Loucy (cell line): ENCODE data around the gene ABCF3.
"Not testable (repeated sequence)": the region's sequence is repeated elsewhere in the genome, so short reads cannot be mapped to it uniquely, and the experiment has no call there.

Experiments used
- H2AFZ ChIP-seq: fragments of 200-600 bp; sonication (generic); 2 replicates; pipeline ENCODE4 v1.6.0; 2016; ENCODE audit warnings: antibody characterized with exemption, mild to moderate bottlenecking, low read length, moderate library complexity
- H3F3A ChIP-seq: fragments of 200-600 bp; 2 replicates; pipeline ENCODE4 v1.6.0; 2016; ENCODE audit warnings: antibody characterized with exemption, low read depth, mild to moderate bottlenecking
- H3K27me3 ChIP-seq: fragments of 200-600 bp; sonication (generic); 2 replicates; pipeline ENCODE4 v1.6.1; 2014; ENCODE audit warnings: low read length, mild to moderate bottlenecking; ENCODE audit not compliant: insufficient read depth, poor library complexity, severe bottlenecking
- H3K36me3 ChIP-seq: fragments of 200-600 bp; sonication (generic); 2 replicates; pipeline ENCODE4 v1.6.1; 2016; ENCODE audit warnings: low read length; ENCODE audit not compliant: insufficient read depth
- H3K4me1 ChIP-seq: fragments of 200-600 bp; sonication (generic); 2 replicates; pipeline ENCODE4 v1.5.1; 2014; ENCODE audit warnings: low read length, mild to moderate bottlenecking; ENCODE audit not compliant: insufficient read depth, poor library complexity, severe bottlenecking
- H3K4me2 ChIP-seq: fragments of 200-600 bp; sonication (generic); 2 replicates; pipeline ENCODE4 v1.6.0; 2014; ENCODE audit warnings: antibody characterized with exemption, low read length, low read depth, mild to moderate bottlenecking; ENCODE audit not compliant: poor library complexity, severe bottlenecking
- H3K4me3 ChIP-seq: fragments of 200-600 bp; sonication (generic); 2 replicates; pipeline ENCODE4 v1.5.1; 2014; ENCODE audit warnings: low read length, mild to moderate bottlenecking, mixed read lengths; ENCODE audit not compliant: poor library complexity, severe bottlenecking
- H3K79me2 ChIP-seq: fragments of 200-600 bp; sonication (generic); 2 replicates; pipeline ENCODE4 v1.6.1; 2014; ENCODE audit warnings: low read length; ENCODE audit not compliant: insufficient read depth
- H3K9ac ChIP-seq: fragments of 200-600 bp; sonication (generic); 2 replicates; pipeline ENCODE4 v1.6.0; 2014; ENCODE audit warnings: mild to moderate bottlenecking, low read depth, low read length, moderate library complexity; ENCODE audit not compliant: poor library complexity, severe bottlenecking
- H3K9me2 ChIP-seq: fragments of 200-600 bp; sonication (generic); replicated peaks from 2 replicates; pipeline ENCODE4 v1.6.1; 2016; ENCODE audit warnings: low read depth, low read length, mixed read lengths
- H3K9me3 ChIP-seq: fragments of 200-600 bp; sonication (generic); 2 replicates; pipeline ENCODE4 v1.6.1; 2014; ENCODE audit warnings: mild to moderate bottlenecking, antibody characterized with exemption, low read length, low read depth; ENCODE audit not compliant: insufficient read depth
- H4K20me1 ChIP-seq: fragments of 200-600 bp; sonication (generic); 2 replicates; pipeline ENCODE4 v1.6.0; 2014; ENCODE audit warnings: antibody characterized with exemption, low read length, mild to moderate bottlenecking; ENCODE audit not compliant: insufficient read depth, poor library complexity, severe bottlenecking
- EZH2phosphoT487 ChIP-seq: fragments of 200-600 bp; IDR thresholded peaks from 2 replicates; pipeline ENCODE4 v1.6.1; 2018; ENCODE audit warnings: antibody characterized with exemption, mild to moderate bottlenecking, moderate library complexity, borderline replicate concordance
- TF ChIP-seq, protein P1 (sequence below): fragments of 200-600 bp; sonication (generic); conservative IDR thresholded peaks from 2 replicates; pipeline ENCODE4 v1.5.1; 2014; ENCODE audit warnings: mild to moderate bottlenecking, antibody characterized with exemption, low read length

The ABCF3 gene

DNA sequence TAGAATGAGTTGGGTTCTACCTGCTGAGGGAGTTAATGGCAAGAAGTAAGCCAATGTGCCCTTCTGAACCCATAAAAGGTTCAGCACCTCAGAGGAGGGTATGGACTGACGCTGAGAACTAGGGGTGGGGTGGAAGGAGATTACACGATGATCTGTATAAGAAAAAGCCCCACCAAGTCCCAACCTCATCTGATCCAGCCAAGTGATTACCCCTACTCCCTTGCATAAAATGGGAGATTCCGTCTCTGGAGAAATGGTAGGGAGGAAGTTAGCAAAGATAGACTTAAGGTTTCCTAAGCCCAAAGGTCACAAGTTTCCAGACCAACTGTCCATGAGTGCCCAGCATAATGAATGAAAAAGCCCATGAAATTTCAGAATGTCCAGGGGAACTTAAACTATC lies 37.9 kb upstream of the ABCF3 start:
- TF ChIP-seq, protein P1, sequence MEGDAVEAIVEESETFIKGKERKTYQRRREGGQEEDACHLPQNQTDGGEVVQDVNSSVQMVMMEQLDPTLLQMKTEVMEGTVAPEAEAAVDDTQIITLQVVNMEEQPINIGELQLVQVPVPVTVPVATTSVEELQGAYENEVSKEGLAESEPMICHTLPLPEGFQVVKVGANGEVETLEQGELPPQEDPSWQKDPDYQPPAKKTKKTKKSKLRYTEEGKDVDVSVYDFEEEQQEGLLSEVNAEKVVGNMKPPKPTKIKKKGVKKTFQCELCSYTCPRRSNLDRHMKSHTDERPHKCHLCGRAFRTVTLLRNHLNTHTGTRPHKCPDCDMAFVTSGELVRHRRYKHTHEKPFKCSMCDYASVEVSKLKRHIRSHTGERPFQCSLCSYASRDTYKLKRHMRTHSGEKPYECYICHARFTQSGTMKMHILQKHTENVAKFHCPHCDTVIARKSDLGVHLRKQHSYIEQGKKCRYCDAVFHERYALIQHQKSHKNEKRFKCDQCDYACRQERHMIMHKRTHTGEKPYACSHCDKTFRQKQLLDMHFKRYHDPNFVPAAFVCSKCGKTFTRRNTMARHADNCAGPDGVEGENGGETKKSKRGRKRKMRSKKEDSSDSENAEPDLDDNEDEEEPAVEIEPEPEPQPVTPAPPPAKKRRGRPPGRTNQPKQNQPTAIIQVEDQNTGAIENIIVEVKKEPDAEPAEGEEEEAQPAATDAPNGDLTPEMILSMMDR, result no peak
- TF ChIP-seq EZH2phosphoT487, result no peak
- H3F3A ChIP-seq, result no peaks in the 10 kb centered on the region

DNA sequence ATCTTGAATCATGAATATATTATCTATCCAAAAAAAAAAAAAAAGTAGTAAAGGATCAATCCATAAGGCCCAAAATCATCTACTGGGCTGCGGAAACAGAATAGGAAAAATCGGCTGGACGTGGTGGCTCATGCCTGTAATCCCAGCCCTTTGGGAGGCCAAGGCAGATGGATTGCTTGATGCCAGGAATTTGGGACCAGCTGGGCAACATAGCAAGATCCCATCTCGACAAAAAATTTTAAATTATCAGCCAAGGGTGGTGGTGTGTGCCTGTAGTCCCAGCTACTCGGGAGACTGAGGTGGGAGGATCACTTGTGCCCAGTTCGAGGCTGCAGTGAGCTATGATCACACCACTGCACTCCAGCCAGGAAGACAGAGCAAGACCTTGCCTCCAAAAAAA lies 36.9 kb upstream of the ABCF3 start:
- Histone ChIP-seq H3K4me2 (no peak overlapping the region), H3K9me3 (no peaks in the 10 kb centered on the region), H3K27me3 (no peaks in the 10 kb centered on the region), H3F3A (peaks cover under 1% of the 10 kb centered on the region), H3K9ac (no peak overlapping the region), H2AFZ (no peak overlapping the region), H3K4me3 (no peak overlapping the region), H3K4me1 (peaks cover under 1% of the 10 kb centered on the region), H3K36me3 (peaks cover 20% of the 10 kb centered on the region; the same call in 1 of the 2 replicates), H3K9me2 (no peaks in the 10 kb centered on the region), H4K20me1 (no peaks in the 10 kb centered on the region), H3K79me2 (no peaks in the 10 kb centered on the region)
- TF ChIP-seq, protein P1, result no peak
- no peak for TF ChIP-seq EZH2phosphoT487

More for the DNA sequence above, 37.9 kb upstream of the ABCF3 start:
- Histone ChIP-seq H3K36me3 (peaks cover 31% of the 10 kb centered on the region; the same call in 1 of the 2 replicates), H3K79me2 (no peaks in the 10 kb centered on the region), H3K9me2 (no peaks in the 10 kb centered on the region), H3K9ac (no peak overlapping the region), H3K4me1 (no peaks in the 10 kb centered on the region), H3K4me3 (no peak overlapping the region), H3K27me3 (no peaks in the 10 kb centered on the region), H3K4me2 (no peak overlapping the region), H2AFZ (no peak overlapping the region), H4K20me1 (no peaks in the 10 kb centered on the region), H3K9me3 (no peaks in the 10 kb centered on the region)

DNA sequence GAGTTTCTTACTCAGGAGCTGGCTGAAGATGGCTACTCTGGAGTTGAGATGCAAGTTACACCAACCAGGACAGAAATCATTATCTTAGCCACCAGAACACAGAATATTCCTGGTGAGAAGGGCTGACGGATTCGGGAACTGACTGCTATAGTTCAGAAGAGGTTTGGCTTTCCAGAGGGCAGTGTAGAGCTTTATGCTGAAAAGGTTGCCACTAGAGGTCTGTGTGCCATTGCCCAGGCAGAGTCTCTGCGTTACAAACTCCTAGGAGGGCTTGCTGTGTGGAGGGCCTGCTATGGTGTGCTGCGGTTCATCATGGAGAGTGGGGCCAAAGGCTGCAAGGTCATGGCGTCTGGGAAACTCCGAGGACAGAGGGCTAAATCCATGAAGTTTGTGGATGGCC lies 36.2 kb upstream of the ABCF3 start:
- not testable (repeated sequence) for H3K9me2 ChIP-seq, H3K4me1 ChIP-seq, H2AFZ ChIP-seq, H3K4me3 ChIP-seq, H3K27me3 ChIP-seq, H3K79me2 ChIP-seq, H3F3A ChIP-seq, H4K20me1 ChIP-seq, H3K4me2 ChIP-seq, H3K9me3 ChIP-seq, H3K9ac ChIP-seq
- peaks cover 15% of the 10 kb centered on the region; the same call in 1 of the 2 replicates for H3K36me3 ChIP-seq
- TF ChIP-seq, protein P1, result peak; percentile 25; the same call in 1 of the 2 replicates
